K562 (cell line): ENCODE results near the gene GUK1. TPM values are rescaled to one million over a fixed set of nuclear protein-coding genes. Genes with fewer than 3 reads are reported as not detected.

Experiments used
- ATAC-seq: fragments of 200-7000 bp; cut with Tn5 transposase; 3 replicates; pipeline ENCODE4 v1.9.1; 2020; ENCODE audit warnings: moderate library complexity
- BruUV-seq: library from RNA; stranded (reverse); fragments of 400-500 nt; replicated peaks from 2 replicates; lab custom pipeline; 2021; lab: Mats Ljungman, UMichigan
- CTCF ChIA-PET: fragments of 300-600 bp; formaldehyde crosslinking; extraction: SDS; loops from one replicate; lab custom pipeline; 2021; ENCODE audit warnings: low intra/inter-chr PET ratio; lab: Yijun Ruan, JAX
- POLR2A ChIA-PET: fragments of 300-600, 350-650 bp; sonication (Branson Sonifier 250); formaldehyde crosslinking; extraction: SDS; loops from one replicate; lab custom pipeline; 2021; ENCODE audit warnings: antibody characterized with exemption, inconsistent platforms; lab: Yijun Ruan, JAX
- DNase-seq, 4 experiments: peaks; one replicate each; pipeline versions ENCODE4 v3.0.0 to v3.0.0-alpha.2; 2011 to 2018; ENCODE audit warnings: low spot score in 3 of 4, mixed read lengths in 3 of 4; ENCODE audit errors: extremely low read depth in 1 of 4
- FAIRE-seq: peaks from 2 replicates; lab custom pipeline; 2011; peaks lifted over from hg19 to GRCh38; lab: Jason Lieb, UNC
- H2AFZ ChIP-seq: 2 replicates; pipeline ENCODE4 v1.6.0; 2011; ENCODE audit warnings: low read depth, low read length, control low read depth, inconsistent platforms
- H3K27ac ChIP-seq: fragments of 200-600 bp; 3 replicates; pipeline ENCODE4 v1.8.0; 2011; ENCODE audit warnings: low read depth, mild to moderate bottlenecking, control low read depth, inconsistent platforms, low read length, moderate library complexity, mixed read lengths; ENCODE audit errors: extremely low read depth
- H3K27me3 ChIP-seq, 2 experiments: fragments of 300-600 bp in 1 of 2; 2 replicates in 1 of 2; 3 replicates in 1 of 2; pipeline versions ENCODE4 v1.6.0 to v1.8.0; 2011; ENCODE audit warnings: inconsistent platforms in 2 of 2, low read length in 2 of 2, mild to moderate bottlenecking in 1 of 2, mixed read lengths in 1 of 2, moderate library complexity in 1 of 2; ENCODE audit not compliant: control insufficient read depth in 2 of 2, insufficient read depth in 2 of 2
- H3K36me3 ChIP-seq: fragments of 300-600 bp; 3 replicates; pipeline ENCODE4 v1.8.0; 2011; ENCODE audit warnings: mild to moderate bottlenecking, low read length, inconsistent platforms; ENCODE audit not compliant: control insufficient read depth, insufficient read depth
- H3K4me1 ChIP-seq, 2 experiments: fragments of 200-600 bp in 1 of 2; replicated peaks in 1 of 2; 2 replicates in 1 of 2; 3 replicates in 1 of 2; pipeline versions ENCODE4 v1.5.1 to v1.8.0; 2011; ENCODE audit warnings: inconsistent platforms in 2 of 2, low read length in 2 of 2, mild to moderate bottlenecking in 1 of 2, mixed read lengths in 1 of 2, moderate library complexity in 1 of 2; ENCODE audit not compliant: control insufficient read depth in 2 of 2, insufficient read depth in 2 of 2
- H3K4me2 ChIP-seq: 2 replicates; pipeline ENCODE4 v1.6.1; 2011; ENCODE audit warnings: low read length, control low read depth, inconsistent platforms, mixed read lengths; ENCODE audit not compliant: insufficient read depth
- H3K4me3 ChIP-seq: fragments of 200-600 bp; sonication (generic), shearing (Covaris generic); 2 replicates; pipeline ENCODE4 v1.5.1; 2016; ENCODE audit warnings: control low read depth, inconsistent platforms
- H3K79me2 ChIP-seq: fragments of 200-600 bp; 3 replicates; pipeline ENCODE4 v1.8.0; 2011; ENCODE audit warnings: low read length, inconsistent platforms; ENCODE audit not compliant: control insufficient read depth, insufficient read depth
- H3K9ac ChIP-seq, 2 experiments: 2 replicates each; pipeline versions ENCODE4 v1.6.0 to v1.6.1; 2011; ENCODE audit warnings: low read depth in 2 of 2, low read length in 2 of 2, control low read depth in 1 of 2, inconsistent platforms in 1 of 2, mild to moderate bottlenecking in 1 of 2, mixed read lengths in 1 of 2; ENCODE audit not compliant: insufficient read depth in 1 of 2
- H3K9me1 ChIP-seq: one replicate; pipeline ENCODE4 v1.6.0; 2011; ENCODE audit warnings: inconsistent platforms, mild to moderate bottlenecking, low read length, moderate library complexity; ENCODE audit not compliant: control insufficient read depth, insufficient read depth
- H3K9me3 ChIP-seq: replicated peaks from 2 replicates; pipeline ENCODE4 v1.5.1; 2011; ENCODE audit warnings: low read depth, low read length, inconsistent platforms; ENCODE audit not compliant: control insufficient read depth, insufficient read depth
- H4K20me1 ChIP-seq: replicated peaks from 2 replicates; pipeline ENCODE4 v1.6.1; 2011; ENCODE audit warnings: low read length, inconsistent platforms, mixed read lengths; ENCODE audit not compliant: control insufficient read depth, insufficient read depth
- BACH1 ChIP-seq: fragments of 200-800 bp; sonication (Bioruptor generic); IDR thresholded peaks from 2 replicates; pipeline ENCODE4 v1.6.1; 2016; ENCODE audit warnings: missing genetic modification characterization, missing compliant biosample characterization
- CREB3 ChIP-seq: fragments of 450-650 bp; conservative IDR thresholded peaks from 2 replicates; pipeline ENCODE4 v1.6.1; 2016; ENCODE audit warnings: missing genetic modification characterization, low read depth, mild to moderate bottlenecking, missing compliant biosample characterization, moderate library complexity
- DDX20 ChIP-seq: fragments of 450-650 bp; IDR thresholded peaks from 2 replicates; pipeline ENCODE4 v1.6.1; 2016; ENCODE audit warnings: missing genetic modification characterization, low read depth, mild to moderate bottlenecking, missing compliant biosample characterization, moderate library complexity
- GTF2A2 ChIP-seq: IDR thresholded peaks from 2 replicates; pipeline ENCODE4 v1.6.1; 2016; ENCODE audit warnings: mild to moderate bottlenecking, missing genetic modification characterization, missing compliant biosample characterization
- HDAC8 ChIP-seq: fragments of 450-650 bp; IDR thresholded peaks from 2 replicates; pipeline ENCODE4 v1.6.1; 2016; ENCODE audit warnings: mild to moderate bottlenecking, missing genetic modification characterization, moderate library complexity, missing compliant biosample characterization
- KLF6 ChIP-seq: fragments of 250-450 bp; sonication (Bioruptor Pico); IDR thresholded peaks from 2 replicates; pipeline ENCODE4 v1.4.0; 2020; ENCODE audit warnings: mild to moderate bottlenecking, moderate library complexity, borderline replicate concordance
- MECOM ChIP-seq: fragments of 250-450 bp; sonication (Bioruptor Pico); IDR thresholded peaks from 2 replicates; pipeline ENCODE4 v1.8.0; 2022; ENCODE audit warnings: inconsistent platforms
- NR4A1 ChIP-seq, 2 experiments: fragments of 250-450 bp in 1 of 2; fragments of 450-650 bp in 1 of 2; sonication (Bioruptor Pico) in 1 of 2; IDR thresholded peaks; 2 replicates each; pipeline versions ENCODE4 v1.4.0 to v1.6.1; 2016 to 2020; ENCODE audit warnings: mild to moderate bottlenecking in 2 of 2, missing compliant biosample characterization in 1 of 2, missing genetic modification characterization in 1 of 2, moderate library complexity in 1 of 2
- PTRF ChIP-seq: fragments of 450-650 bp; IDR thresholded peaks from 2 replicates; pipeline ENCODE4 v1.6.1; 2016; ENCODE audit warnings: mild to moderate bottlenecking, missing genetic modification characterization, missing compliant biosample characterization
- PTTG1 ChIP-seq: fragments of 450-650 bp; IDR thresholded peaks from 2 replicates; pipeline ENCODE4 v1.6.1; 2016; ENCODE audit warnings: low read depth, mild to moderate bottlenecking, missing genetic modification characterization, missing compliant biosample characterization
- PYGO2 ChIP-seq: fragments of 450-650 bp; IDR thresholded peaks from 2 replicates; pipeline ENCODE4 v1.6.1; 2016; ENCODE audit warnings: mild to moderate bottlenecking, missing genetic modification characterization, moderate library complexity, missing compliant biosample characterization
- RREB1 ChIP-seq: fragments of 250-450 bp; sonication (Bioruptor Pico); IDR thresholded peaks from 2 replicates; pipeline ENCODE4 v1.4.0; 2020
- TCF15 ChIP-seq: fragments of 250-450 bp; sonication (Bioruptor Pico); IDR thresholded peaks from 2 replicates; pipeline ENCODE4 v1.8.0; 2022; ENCODE audit warnings: moderate library complexity, mild to moderate bottlenecking, inconsistent platforms
- ZNF197 ChIP-seq: fragments of 200-800 bp; sonication (Bioruptor generic); IDR thresholded peaks from 2 replicates; pipeline ENCODE4 v1.6.1; 2016; ENCODE audit warnings: low read depth, missing genetic modification characterization, missing compliant biosample characterization
- ZNF766 ChIP-seq: fragments of 200-800 bp; sonication (Bioruptor generic); conservative IDR thresholded peaks from 2 replicates; pipeline ENCODE4 v1.6.1; 2016; ENCODE audit warnings: missing genetic modification characterization, missing compliant biosample characterization
- WGBS: fragments of 100-300 bp; shearing (Covaris generic); methylation state at CpG from one replicate; pipeline ENCODE4 v1.1.6; 2016; ENCODE audit warnings: low coverage, mixed read lengths; ENCODE audit not compliant: insufficient coverage; ENCODE audit errors: missing lambda C conversion rate; 5-methylcytosine and 5-hydroxymethylcytosine counted together
- in situ Hi-C: fragments of 300-500 bp; cut with MboI; formaldehyde crosslinking; loops from 4 replicates; pipeline ENCODE4 v1.15.0; 2018; ENCODE audit warnings: inconsistent platforms, mixed read lengths
- intact Hi-C: fragments of 100-400 bp; cut with micrococcal nuclease; formaldehyde crosslinking; loops from 2 replicates; pipeline ENCODE4 v1.14.2; 2022
- polyA plus RNA-seq, 8 experiments: library from polyadenylated mRNA; depleted of rRNA in 4 of 8; stranded (reverse) in 5 of 8; unstranded in 3 of 8; fragments of >200 nt; fragmentation: Nextera tagmentation in 2 of 8; fragmentation: Illumina TruSeq in 1 of 8; extraction: Ambion mirVana in 2 of 8; extraction: Trizol in 1 of 8; gene quantifications; 2 replicates each; pipeline versions ENCODE4 v1.2.1 to v1.2.3, GENCODE V29; 2011 to 2014; ENCODE audit warnings: inconsistent platforms in 1 of 8, missing spikeins in 1 of 8
- total RNA-seq, 7 experiments: library from RNA; depleted of rRNA in 6 of 7; stranded (reverse); fragments of >200 nt in 6 of 7; fragmentation: Illumina TruSeq in 2 of 7; extraction: Trizol in 2 of 7; gene quantifications; 2 replicates each; pipeline versions ENCODE4 v1.2.1 to v1.2.3, GENCODE V29; 2011 to 2021; ENCODE audit warnings: low replicate concordance in 1 of 7

GUK1 gene
- total and polyA plus RNA-seq, 9 of the 15 experiments (the other 6 are each of a cell fraction or from before 2014, with no cell fraction given): 7.0 to 331 (median 132) TPM

- WGBS: 17% methylated on average over 1 of the region's 1 CpG
- H3K27me3 ChIP-seq: no peaks in the 10 kb centered on the region
- in situ Hi-C loops (no loop called here), intact Hi-C loops (no loop called here)
- H2AFZ ChIP-seq: no peak overlapping the region
- H3K4me3 ChIP-seq: no peak overlapping the region
- CTCF ChIA-PET: no interaction called here
- DNase-seq: no peak
- POLR2A ChIA-PET: interaction anchor here (0.8 to 1.4 kb wide), 2 partner anchors 10 to 25 kb away, joined by 3 to 4 read pairs; no protein-coding TSS in a partner anchor
- no peaks in the 10 kb centered on the region for H3K9me3 ChIP-seq
- BruUV-seq: no TSS peak
- H4K20me1 ChIP-seq: no peaks in the 10 kb centered on the region
- H3K9me1 ChIP-seq: no peaks in the 10 kb centered on the region
- ATAC-seq: no peak
- no peak overlapping the region for H3K4me2 ChIP-seq
- FAIRE-seq: no peak
- peaks cover 5% of the 10 kb centered on the region; the same call in 1 of the 3 replicates for H3K36me3 ChIP-seq
- H3K79me2 ChIP-seq: peaks cover 24% of the 10 kb centered on the region
- H3K27ac ChIP-seq: no peak overlapping the region
- H3K9ac ChIP-seq: no peak overlapping the region
- H3K4me1 ChIP-seq: peaks cover 16 to 25% of the 10 kb centered on the region in 2 experiments; a peak in 4 of 5 replicates
- TF ChIP-seq HDAC8 (peak; percentile 59; the same call in 1 of the 2 replicates), KLF6 (CRISPR knock-in tag) (0 out of 2 replicates have a peak, but pooled peaks have one; percentile 59), CREB3 (tag) (peak; percentile 86), PTTG1 (tag) (peak; percentile 70), PYGO2 (tag) (0 out of 2 replicates have a peak, but pooled peaks have one; percentile 51), RREB1 (no peak), GTF2A2 (tag) (peak; percentile 65; the same call in 1 of the 2 replicates), TCF15 (CRISPR knock-in tag) (no peak), NR4A1 (CRISPR knock-in tag; IDR thresholded peaks at IDR 0.05) (no peak), NR4A1 (tag; IDR thresholded peaks at IDR 0.05) (peak; percentile 83; the same call in 1 of the 2 replicates), BACH1 (tag) (no peak), DDX20 (tag) (peak; percentile 69; the same call in 1 of the 2 replicates), MECOM (peak; percentile 52; the same call in 1 of the 2 replicates), ZNF197 (CRISPR knock-in tag) (0 out of 2 replicates have a peak, but pooled peaks have one; percentile 35), PTRF (peak; percentile 76), ZNF766 (CRISPR knock-in tag) (peak; percentile 69)
Observed at GRCh38 chr1:228112617-228113016, 27.5 kb upstream of the GUK1 start.
